Fibroblast of the aortic adventitia (primary cell): Measurements from ENCODE around the gene OSBPL9. TPM values are rescaled to one million over a fixed set of nuclear protein-coding genes. Genes with fewer than 3 reads are reported as not detected.

ENCODE experiments used
- DNase-seq: peaks from one replicate; pipeline ENCODE4 v3.0.0-alpha.2; 2010; ENCODE audit warnings: low read depth
- H3K4me3 ChIP-seq: 2 replicates; pipeline ENCODE4 v1.5.1; 2011; ENCODE audit warnings: low read depth, mild to moderate bottlenecking, control low read depth, low read length, moderate library complexity
- total RNA-seq: library from RNA; depleted of rRNA; stranded (reverse); fragments of >200 nt; gene quantifications from 2 replicates; pipeline ENCODE4 v1.2.3, GENCODE V29; 2012; ENCODE audit warnings: low replicate concordance
- TF ChIP-seq, protein P1 (sequence below): IDR thresholded peaks from 2 replicates; pipeline ENCODE4 v1.5.1; 2011; ENCODE audit warnings: mild to moderate bottlenecking, low read length, control low read depth, inconsistent platforms; ENCODE audit not compliant: insufficient read depth

OSBPL9 gene
- total RNA-seq, 1 donor, result 52.7 TPM

GRCh38 chr1:51574796-51575195 is 42.1 kb upstream of the OSBPL9 start:
- TF ChIP-seq, protein P1, sequence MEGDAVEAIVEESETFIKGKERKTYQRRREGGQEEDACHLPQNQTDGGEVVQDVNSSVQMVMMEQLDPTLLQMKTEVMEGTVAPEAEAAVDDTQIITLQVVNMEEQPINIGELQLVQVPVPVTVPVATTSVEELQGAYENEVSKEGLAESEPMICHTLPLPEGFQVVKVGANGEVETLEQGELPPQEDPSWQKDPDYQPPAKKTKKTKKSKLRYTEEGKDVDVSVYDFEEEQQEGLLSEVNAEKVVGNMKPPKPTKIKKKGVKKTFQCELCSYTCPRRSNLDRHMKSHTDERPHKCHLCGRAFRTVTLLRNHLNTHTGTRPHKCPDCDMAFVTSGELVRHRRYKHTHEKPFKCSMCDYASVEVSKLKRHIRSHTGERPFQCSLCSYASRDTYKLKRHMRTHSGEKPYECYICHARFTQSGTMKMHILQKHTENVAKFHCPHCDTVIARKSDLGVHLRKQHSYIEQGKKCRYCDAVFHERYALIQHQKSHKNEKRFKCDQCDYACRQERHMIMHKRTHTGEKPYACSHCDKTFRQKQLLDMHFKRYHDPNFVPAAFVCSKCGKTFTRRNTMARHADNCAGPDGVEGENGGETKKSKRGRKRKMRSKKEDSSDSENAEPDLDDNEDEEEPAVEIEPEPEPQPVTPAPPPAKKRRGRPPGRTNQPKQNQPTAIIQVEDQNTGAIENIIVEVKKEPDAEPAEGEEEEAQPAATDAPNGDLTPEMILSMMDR, result no peak
- DNase-seq, result no peak
- no peak overlapping the region for H3K4me3 ChIP-seq

GRCh38 chr1:51575406-51576084 is 41.3 kb upstream of the OSBPL9 start:
- peak; percentile 65 for DNase-seq
- TF ChIP-seq, protein P1, result no peak
- H3K4me3 ChIP-seq, result no peak overlapping the region

- H3K4me3 ChIP-seq, result no peak overlapping the region
- no peak for DNase-seq
- TF ChIP-seq, protein P1, result no peak
Observed at GRCh38 chr1:51576085-51576444, 40.8 kb upstream of the OSBPL9 start.

DNA sequence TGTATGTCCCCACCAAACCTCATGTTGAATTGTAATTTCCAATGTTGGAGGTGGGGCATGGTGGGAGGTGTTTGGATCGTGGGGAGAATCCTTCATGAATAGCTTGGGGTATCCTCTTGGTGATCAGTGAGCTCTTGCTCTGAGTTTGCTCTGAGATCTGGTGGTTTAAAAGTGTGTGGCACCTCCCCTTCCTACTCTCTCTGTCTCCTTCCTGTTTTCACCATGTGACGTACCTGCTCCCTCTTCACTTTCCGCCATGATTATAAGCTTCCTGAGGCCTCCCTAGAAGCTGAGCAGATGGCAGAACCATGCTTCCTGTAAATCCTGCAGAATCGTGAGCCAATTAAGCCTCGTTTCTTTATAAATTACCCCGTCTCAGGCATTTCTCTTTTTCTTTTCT is 40.0 kb upstream of the OSBPL9 start:
- DNase-seq, result no peak
- no peak overlapping the region for H3K4me3 ChIP-seq
- TF ChIP-seq, protein P1, result no peak

DNA sequence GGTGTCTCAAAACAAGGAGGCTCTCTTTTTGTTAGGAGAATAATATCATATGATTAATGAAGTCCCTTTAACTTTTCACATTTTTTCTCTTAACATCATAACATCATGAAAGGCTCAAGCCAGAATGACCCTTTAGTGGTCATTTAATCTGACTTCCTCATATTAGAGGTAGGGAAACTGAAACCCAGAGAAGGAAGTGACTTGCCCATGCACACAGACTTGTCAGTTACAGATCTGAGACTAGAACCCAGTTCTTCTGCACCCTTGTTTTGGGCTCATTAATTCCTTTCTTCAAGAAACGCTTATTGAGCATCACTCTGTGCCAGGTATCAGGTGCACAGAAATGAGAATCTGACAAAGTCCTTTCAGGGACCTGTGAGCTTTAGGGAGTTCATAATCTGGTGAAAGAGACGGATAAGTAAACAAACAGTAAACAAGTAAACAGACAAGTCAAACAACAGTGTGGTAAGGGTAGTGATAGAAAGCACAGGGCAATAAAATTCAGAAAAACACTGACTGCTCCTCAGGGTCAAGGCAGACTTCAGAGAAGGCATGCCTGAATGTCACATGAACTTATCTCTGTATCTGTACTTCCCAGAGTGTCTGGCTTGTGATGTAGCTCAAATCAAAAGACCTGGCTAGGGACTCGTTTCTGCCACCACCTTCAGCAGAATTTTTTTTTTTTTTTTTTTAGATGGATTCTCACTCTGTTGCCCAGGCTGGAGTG is 38.3 kb upstream of the OSBPL9 start:
- DNase-seq, result no peak
- no peak overlapping the region for H3K4me3 ChIP-seq
- TF ChIP-seq, protein P1, result no peak

DNA sequence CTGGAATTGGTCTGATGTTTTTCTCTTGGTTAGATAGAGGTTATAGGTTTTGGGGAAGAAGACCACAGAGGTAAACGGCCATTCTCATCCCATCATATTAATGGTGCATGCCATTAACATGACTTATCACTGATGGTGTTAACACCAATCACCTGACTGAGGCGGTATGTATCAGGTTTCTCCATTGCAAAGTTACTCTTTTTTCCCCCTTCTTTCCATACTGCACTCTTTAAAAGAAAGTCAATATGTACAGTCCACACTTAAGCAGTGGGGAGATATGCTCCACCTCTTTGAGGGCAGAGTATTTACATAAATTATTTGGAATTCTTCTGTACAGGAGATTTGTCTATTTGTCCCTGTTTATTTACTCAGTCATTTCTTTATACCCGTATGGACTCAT is 35.7 kb upstream of the OSBPL9 start:
- DNase-seq, result no peak
- TF ChIP-seq, protein P1, result no peak
- no peak overlapping the region for H3K4me3 ChIP-seq

GRCh38 chr1:51583532-51583931 is 33.4 kb upstream of the OSBPL9 start:
- peak; percentile 87 for DNase-seq
- H3K4me3 ChIP-seq, result no peak overlapping the region
- TF ChIP-seq, protein P1, result no peak
